Nephron (organoid): ENCODE results near the gene CD46.

Experiments
- H3K27ac Mint-ChIP-seq, 3 experiments: 2 replicates each; pipeline ENCODE4 v1.8.0; 2020; ENCODE audit warnings: mixed read lengths in 3 of 3, mild to moderate bottlenecking in 2 of 3, moderate library complexity in 1 of 3
- H3K27me3 Mint-ChIP-seq: 2 replicates; pipeline ENCODE4 v1.8.0; 2021; ENCODE audit warnings: low read depth, mild to moderate bottlenecking, moderate library complexity, mixed read lengths
- H3K36me3 Mint-ChIP-seq: 2 replicates; pipeline ENCODE4 v1.8.0; 2020; ENCODE audit warnings: low read depth, mixed read lengths
- H3K4me1 Mint-ChIP-seq: 2 replicates; pipeline ENCODE4 v1.8.0; 2020; ENCODE audit warnings: mixed read lengths
- H3K4me3 Mint-ChIP-seq, 3 experiments: 2 replicates each; pipeline ENCODE4 v1.8.0; 2020; ENCODE audit warnings: mild to moderate bottlenecking in 3 of 3, mixed read lengths in 3 of 3, moderate library complexity in 2 of 3
- H3K9me3 Mint-ChIP-seq: 2 replicates; pipeline ENCODE4 v1.8.0; 2020; ENCODE audit warnings: mixed read lengths
- CTCF ChIP-seq, 3 experiments: fragments of 200-600 bp; sonication (generic); IDR thresholded peaks; one replicate each; pipeline ENCODE4 v1.5.0; 2021; ENCODE audit warnings: antibody characterized with exemption in 3 of 3; ENCODE audit not compliant: unreplicated experiment in 3 of 3

CD46 gene

GRCh38 chr1:207781312-207781711 lies 29.5 kb downstream of the CD46 start:
- H3K4me3 Mint-ChIP-seq, result no peak overlapping the region
- H3K4me1 Mint-ChIP-seq, result no peaks in the 10 kb centered on the region
- peaks cover 26% of the 10 kb centered on the region for H3K9me3 Mint-ChIP-seq
- no peaks in the 10 kb centered on the region for H3K27me3 Mint-ChIP-seq
- peaks cover 91% of the 10 kb centered on the region for H3K36me3 Mint-ChIP-seq
- no peak for TF ChIP-seq CTCF (IDR thresholded peaks at IDR 0.05; ENCODE audit: unreplicated experiment in 3 of 3)
- no peak overlapping the region for H3K27ac Mint-ChIP-seq

GRCh38 chr1:207787776-207788175 lies 35.9 kb downstream of the CD46 start:
- no peak for TF ChIP-seq CTCF (IDR thresholded peaks at IDR 0.05; ENCODE audit: unreplicated experiment in 3 of 3)
- Mint-ChIP-seq H3K27ac (no peak overlapping the region), H3K9me3 (no peaks in the 10 kb centered on the region), H3K4me3 (no peak overlapping the region), H3K36me3 (peaks cover 48% of the 10 kb centered on the region), H3K4me1 (no peaks in the 10 kb centered on the region), H3K27me3 (no peaks in the 10 kb centered on the region)

GRCh38 chr1:207789386-207789785 lies 37.5 kb downstream of the CD46 start:
- no peak overlapping the region for H3K4me3 Mint-ChIP-seq
- no peak overlapping the region for H3K27ac Mint-ChIP-seq
- peaks cover 47% of the 10 kb centered on the region for H3K36me3 Mint-ChIP-seq
- H3K9me3 Mint-ChIP-seq, result no peaks in the 10 kb centered on the region
- no peak for TF ChIP-seq CTCF (IDR thresholded peaks at IDR 0.05; ENCODE audit: unreplicated experiment in 3 of 3)
- H3K4me1 Mint-ChIP-seq, result no peaks in the 10 kb centered on the region
- no peaks in the 10 kb centered on the region for H3K27me3 Mint-ChIP-seq

- TF ChIP-seq CTCF (IDR thresholded peaks at IDR 0.05; ENCODE audit: unreplicated experiment in 3 of 3), result no peak
- no peaks in the 10 kb centered on the region for H3K27me3 Mint-ChIP-seq
- H3K27ac Mint-ChIP-seq, result peak overlapping the region in 1 of 3 experiments; percentile 46
- peaks cover 44% of the 10 kb centered on the region for H3K36me3 Mint-ChIP-seq
- H3K9me3 Mint-ChIP-seq, result no peaks in the 10 kb centered on the region
- H3K4me1 Mint-ChIP-seq, result no peaks in the 10 kb centered on the region
- H3K4me3 Mint-ChIP-seq, result no peak overlapping the region
Observed at GRCh38 chr1:207789792-207790787, 38.2 kb downstream of the CD46 start.

- Mint-ChIP-seq H3K9me3 (no peaks in the 10 kb centered on the region), H3K36me3 (peaks cover 38% of the 10 kb centered on the region), H3K4me3 (no peak overlapping the region), H3K27me3 (no peaks in the 10 kb centered on the region), H3K27ac (no peak overlapping the region), H3K4me1 (no peaks in the 10 kb centered on the region)
- TF ChIP-seq CTCF (IDR thresholded peaks at IDR 0.05; ENCODE audit: unreplicated experiment in 3 of 3), result no peak
Observed at GRCh38 chr1:207791290-207791689, 39.4 kb downstream of the CD46 start.

GRCh38 chr1:207793327-207793726 lies 41.5 kb downstream of the CD46 start:
- TF ChIP-seq CTCF (IDR thresholded peaks at IDR 0.05; ENCODE audit: unreplicated experiment in 3 of 3), result no peak
- H3K27me3 Mint-ChIP-seq, result no peaks in the 10 kb centered on the region
- H3K4me1 Mint-ChIP-seq, result no peaks in the 10 kb centered on the region
- no peak overlapping the region for H3K27ac Mint-ChIP-seq
- H3K9me3 Mint-ChIP-seq, result no peaks in the 10 kb centered on the region
- H3K4me3 Mint-ChIP-seq, result no peak overlapping the region
- H3K36me3 Mint-ChIP-seq, result peaks cover 34% of the 10 kb centered on the region
